Esophagus muscularis mucosa (tissue), 4 donors: ENCODE data around the gene ADORA2B.

ENCODE experiments used
- EP300 ChIP-seq: sonication (generic); formaldehyde crosslinking; IDR thresholded peaks from one replicate; pipeline ENCODE4 v1.6.1; 2017; ENCODE audit warnings: antibody characterized with exemption
- POLR2A ChIP-seq: fragments of 450-650 bp; IDR thresholded peaks from one replicate; pipeline ENCODE4 v1.6.1; 2017; ENCODE audit warnings: antibody characterized with exemption, moderate library complexity, mild to moderate bottlenecking, low read depth
- POLR2AphosphoS5 ChIP-seq, 2 donors: sonication (generic); formaldehyde crosslinking; IDR thresholded peaks; one replicate each; pipeline ENCODE4 v1.6.1; 2017; ENCODE audit warnings: antibody characterized with exemption in 2 of 2
- TF ChIP-seq, protein P1 (sequence below), 3 experiments: fragments of 200-600 bp in 2 of 3; fragments of 450-650 bp in 1 of 3; sonication (generic) in 2 of 3; IDR thresholded peaks; one replicate each; pipeline ENCODE4 v1.5.1; 2017 to 2019; ENCODE audit warnings: antibody characterized with exemption in 3 of 3, mild to moderate bottlenecking in 2 of 3, moderate library complexity in 1 of 3

DNA sequence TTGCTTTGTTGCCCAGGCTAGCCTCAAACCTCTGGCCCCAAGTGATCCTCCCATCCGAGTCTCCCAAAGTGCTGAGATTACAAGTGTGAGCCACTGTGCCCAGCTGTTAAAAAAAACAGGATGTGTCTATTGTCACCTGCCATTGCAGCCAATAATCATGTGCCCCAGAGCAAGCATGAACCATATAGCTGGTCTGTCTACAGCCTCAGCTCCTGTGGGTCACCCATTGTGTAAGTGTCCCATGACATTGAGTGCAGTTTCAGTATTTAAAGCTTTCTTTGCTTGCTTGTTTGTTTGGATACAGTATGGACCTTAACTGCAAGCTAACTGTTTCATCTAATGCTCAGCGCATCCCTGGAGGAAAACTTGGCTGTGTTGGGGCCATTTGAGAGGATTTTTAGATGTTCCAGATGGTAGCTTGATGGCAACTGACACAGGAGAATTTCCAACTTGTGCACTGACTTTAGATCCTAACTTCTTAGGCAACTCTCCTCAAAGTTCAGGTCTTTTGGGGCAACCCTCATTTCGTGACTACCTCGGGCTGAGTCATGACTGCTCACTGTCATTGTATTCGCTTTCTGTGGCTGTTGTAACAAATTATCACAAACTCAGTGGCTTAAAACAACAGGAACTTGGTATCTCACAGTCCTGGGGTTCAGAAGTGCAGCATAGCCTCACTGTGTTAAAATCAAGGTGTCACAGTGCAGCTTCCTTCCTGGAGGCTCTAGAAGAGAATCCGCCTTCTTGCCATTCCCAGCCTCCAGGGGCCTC lies 30.3 kb upstream of the ADORA2B start:
- TF ChIP-seq, protein P1, sequence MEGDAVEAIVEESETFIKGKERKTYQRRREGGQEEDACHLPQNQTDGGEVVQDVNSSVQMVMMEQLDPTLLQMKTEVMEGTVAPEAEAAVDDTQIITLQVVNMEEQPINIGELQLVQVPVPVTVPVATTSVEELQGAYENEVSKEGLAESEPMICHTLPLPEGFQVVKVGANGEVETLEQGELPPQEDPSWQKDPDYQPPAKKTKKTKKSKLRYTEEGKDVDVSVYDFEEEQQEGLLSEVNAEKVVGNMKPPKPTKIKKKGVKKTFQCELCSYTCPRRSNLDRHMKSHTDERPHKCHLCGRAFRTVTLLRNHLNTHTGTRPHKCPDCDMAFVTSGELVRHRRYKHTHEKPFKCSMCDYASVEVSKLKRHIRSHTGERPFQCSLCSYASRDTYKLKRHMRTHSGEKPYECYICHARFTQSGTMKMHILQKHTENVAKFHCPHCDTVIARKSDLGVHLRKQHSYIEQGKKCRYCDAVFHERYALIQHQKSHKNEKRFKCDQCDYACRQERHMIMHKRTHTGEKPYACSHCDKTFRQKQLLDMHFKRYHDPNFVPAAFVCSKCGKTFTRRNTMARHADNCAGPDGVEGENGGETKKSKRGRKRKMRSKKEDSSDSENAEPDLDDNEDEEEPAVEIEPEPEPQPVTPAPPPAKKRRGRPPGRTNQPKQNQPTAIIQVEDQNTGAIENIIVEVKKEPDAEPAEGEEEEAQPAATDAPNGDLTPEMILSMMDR (IDR thresholded peaks at IDR 0.05): no peak
- TF ChIP-seq EP300 (no peak), POLR2A (no peak), POLR2AphosphoS5 (IDR thresholded peaks at IDR 0.05) (no peak)
